DMS79 (cell line): ENCODE results near the gene AJAP1.

Source experiments
- DNase-seq: peaks from one replicate; lab custom pipeline; 2025; lab: John Stamatoyannopoulos, UW

AJAP1 gene

GRCh38 chr1:4734219-4734618 is 79.8 kb downstream of the AJAP1 start:
- DNase-seq, result no peak

GRCh38 chr1:4734791-4735190 is 80.4 kb downstream of the AJAP1 start:
- no peak for DNase-seq

- no peak for DNase-seq
Measured at GRCh38 chr1:4736254-4736653, 81.8 kb downstream of the AJAP1 start.

- no peak for DNase-seq
Measured at GRCh38 chr1:4741876-4742423, 87.5 kb downstream of the AJAP1 start.

GRCh38 chr1:4743978-4744750 is 89.8 kb downstream of the AJAP1 start:
- peak; percentile 73 for DNase-seq

- DNase-seq, result peak; percentile 2
Measured at GRCh38 chr1:4745560-4745959, 91.2 kb downstream of the AJAP1 start.

- no peak for DNase-seq
Measured at GRCh38 chr1:4749406-4749805, 95.0 kb downstream of the AJAP1 start.

GRCh38 chr1:4750177-4750576 is 95.8 kb downstream of the AJAP1 start:
- no peak for DNase-seq

GRCh38 chr1:4752059-4752458 is 97.7 kb downstream of the AJAP1 start:
- no peak for DNase-seq

GRCh38 chr1:4754816-4755215 is 100.4 kb downstream of the AJAP1 start:
- DNase-seq, result no peak

- no peak for DNase-seq
Measured at GRCh38 chr1:4755301-4755845, 101.0 kb downstream of the AJAP1 start.

- DNase-seq, result no peak
Measured at GRCh38 chr1:4755864-4756504, 101.6 kb downstream of the AJAP1 start.

GRCh38 chr1:4756851-4757580 is 102.6 kb downstream of the AJAP1 start:
- no peak for DNase-seq

- DNase-seq, result no peak
Measured at GRCh38 chr1:4759671-4760070, 105.3 kb downstream of the AJAP1 start.

- no peak for DNase-seq
Measured at GRCh38 chr1:4760088-4760487, 105.7 kb downstream of the AJAP1 start.

- DNase-seq, result no peak
Measured at GRCh38 chr1:4761324-4761723, 106.9 kb downstream of the AJAP1 start.

GRCh38 chr1:4762146-4762545 is 107.7 kb downstream of the AJAP1 start:
- DNase-seq, result no peak

GRCh38 chr1:4767308-4767707 is 112.9 kb downstream of the AJAP1 start:
- no peak for DNase-seq

GRCh38 chr1:4768553-4768952 is 114.1 kb downstream of the AJAP1 start:
- DNase-seq, result no peak

- DNase-seq, result no peak
Measured at GRCh38 chr1:4769516-4770280, 115.3 kb downstream of the AJAP1 start.

GRCh38 chr1:4770713-4771112 is 116.3 kb downstream of the AJAP1 start:
- no peak for DNase-seq

- DNase-seq, result no peak
Measured at GRCh38 chr1:4771267-4771666, 116.9 kb downstream of the AJAP1 start.
